Prostate gland (tissue), 2 donors: ENCODE data around the gene IL36A.

ENCODE experiments used
- POLR2AphosphoS5 ChIP-seq: sonication (generic); formaldehyde crosslinking; IDR thresholded peaks from one replicate; pipeline ENCODE4 v1.6.1; 2017; ENCODE audit warnings: antibody characterized with exemption
- TF ChIP-seq, protein P1 (sequence below), 4 experiments: fragments of 200-600 bp in 2 of 4; fragments of 450-650 bp in 2 of 4; sonication (generic) in 2 of 4; IDR thresholded peaks; 1 replicate in 3 of 4; 2 replicates in 1 of 4; pipeline ENCODE4 v1.5.1; 2016 to 2019; ENCODE audit warnings: antibody characterized with exemption in 4 of 4, mild to moderate bottlenecking in 2 of 4, moderate library complexity in 2 of 4

DNA sequence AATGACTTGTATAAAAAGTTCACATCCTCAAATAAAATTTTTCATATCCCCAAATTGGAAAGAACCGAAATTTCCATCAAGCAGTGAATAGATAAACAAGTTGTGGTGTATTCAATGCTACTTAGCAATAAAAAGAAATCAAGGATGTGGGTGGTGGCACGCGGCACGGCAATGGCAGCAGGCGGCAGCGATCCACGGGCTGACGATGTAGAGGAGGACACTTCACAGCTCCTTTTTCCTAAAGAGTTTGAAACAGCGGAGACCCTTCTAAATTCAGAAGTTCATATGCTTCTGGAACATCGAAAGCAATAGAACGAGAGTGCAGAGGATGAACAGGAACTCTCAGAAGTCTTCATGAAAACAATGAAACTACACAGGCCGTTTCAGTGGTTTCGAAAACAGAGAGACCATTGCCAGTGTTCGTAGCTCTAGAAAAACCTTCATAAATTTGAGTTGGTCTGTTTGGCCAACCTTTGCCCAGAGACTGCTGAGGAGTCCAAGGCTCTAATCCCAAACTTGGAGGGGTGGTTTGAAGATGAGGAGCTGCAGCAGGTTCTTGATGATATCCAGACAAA, 9.8 kb upstream of the IL36A start:
- TF ChIP-seq, protein P1, sequence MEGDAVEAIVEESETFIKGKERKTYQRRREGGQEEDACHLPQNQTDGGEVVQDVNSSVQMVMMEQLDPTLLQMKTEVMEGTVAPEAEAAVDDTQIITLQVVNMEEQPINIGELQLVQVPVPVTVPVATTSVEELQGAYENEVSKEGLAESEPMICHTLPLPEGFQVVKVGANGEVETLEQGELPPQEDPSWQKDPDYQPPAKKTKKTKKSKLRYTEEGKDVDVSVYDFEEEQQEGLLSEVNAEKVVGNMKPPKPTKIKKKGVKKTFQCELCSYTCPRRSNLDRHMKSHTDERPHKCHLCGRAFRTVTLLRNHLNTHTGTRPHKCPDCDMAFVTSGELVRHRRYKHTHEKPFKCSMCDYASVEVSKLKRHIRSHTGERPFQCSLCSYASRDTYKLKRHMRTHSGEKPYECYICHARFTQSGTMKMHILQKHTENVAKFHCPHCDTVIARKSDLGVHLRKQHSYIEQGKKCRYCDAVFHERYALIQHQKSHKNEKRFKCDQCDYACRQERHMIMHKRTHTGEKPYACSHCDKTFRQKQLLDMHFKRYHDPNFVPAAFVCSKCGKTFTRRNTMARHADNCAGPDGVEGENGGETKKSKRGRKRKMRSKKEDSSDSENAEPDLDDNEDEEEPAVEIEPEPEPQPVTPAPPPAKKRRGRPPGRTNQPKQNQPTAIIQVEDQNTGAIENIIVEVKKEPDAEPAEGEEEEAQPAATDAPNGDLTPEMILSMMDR (IDR thresholded peaks at IDR 0.05), result no peak
- TF ChIP-seq POLR2AphosphoS5, result no peak
